ENCODE data around the gene TNIP1.

DNA sequence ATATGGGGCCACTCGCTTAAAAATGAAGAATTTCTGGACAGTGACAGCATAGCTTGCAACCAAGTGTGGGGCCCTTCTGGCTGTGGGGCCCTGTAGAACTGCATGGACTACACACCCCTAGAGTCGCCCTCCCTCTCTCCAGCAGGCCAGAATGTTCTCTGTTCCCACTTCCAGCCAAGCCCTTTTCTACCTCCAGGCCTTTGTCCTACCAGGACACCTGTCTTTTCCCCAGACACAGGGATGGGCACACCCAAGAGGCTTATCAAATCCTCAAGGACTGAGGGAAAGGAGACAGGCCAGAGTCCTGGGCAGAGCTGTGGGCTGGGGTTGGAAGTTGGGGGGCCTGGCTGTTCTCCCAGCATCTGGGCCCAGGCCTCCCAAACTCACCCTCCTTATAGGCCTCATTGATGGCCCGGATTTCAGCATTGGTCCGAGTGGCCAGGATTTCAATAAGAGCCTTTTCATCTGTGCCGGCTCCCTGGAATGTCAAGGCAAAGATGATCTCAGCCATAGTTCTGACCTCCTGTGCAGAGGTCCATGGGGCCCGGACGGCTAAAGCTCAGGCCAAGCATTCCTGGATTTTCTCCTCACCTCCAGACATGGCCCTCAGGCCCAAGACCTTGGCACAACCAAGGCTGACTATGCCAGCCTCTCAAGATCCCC is 38.2 kb upstream of the TNIP1 start:
- TF ChIP-seq, protein P1, sequence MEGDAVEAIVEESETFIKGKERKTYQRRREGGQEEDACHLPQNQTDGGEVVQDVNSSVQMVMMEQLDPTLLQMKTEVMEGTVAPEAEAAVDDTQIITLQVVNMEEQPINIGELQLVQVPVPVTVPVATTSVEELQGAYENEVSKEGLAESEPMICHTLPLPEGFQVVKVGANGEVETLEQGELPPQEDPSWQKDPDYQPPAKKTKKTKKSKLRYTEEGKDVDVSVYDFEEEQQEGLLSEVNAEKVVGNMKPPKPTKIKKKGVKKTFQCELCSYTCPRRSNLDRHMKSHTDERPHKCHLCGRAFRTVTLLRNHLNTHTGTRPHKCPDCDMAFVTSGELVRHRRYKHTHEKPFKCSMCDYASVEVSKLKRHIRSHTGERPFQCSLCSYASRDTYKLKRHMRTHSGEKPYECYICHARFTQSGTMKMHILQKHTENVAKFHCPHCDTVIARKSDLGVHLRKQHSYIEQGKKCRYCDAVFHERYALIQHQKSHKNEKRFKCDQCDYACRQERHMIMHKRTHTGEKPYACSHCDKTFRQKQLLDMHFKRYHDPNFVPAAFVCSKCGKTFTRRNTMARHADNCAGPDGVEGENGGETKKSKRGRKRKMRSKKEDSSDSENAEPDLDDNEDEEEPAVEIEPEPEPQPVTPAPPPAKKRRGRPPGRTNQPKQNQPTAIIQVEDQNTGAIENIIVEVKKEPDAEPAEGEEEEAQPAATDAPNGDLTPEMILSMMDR (IDR thresholded peaks at IDR 0.05; ENCODE audit: poor library complexity): no peak
- TF ChIP-seq EZH2phosphoT487 (IDR thresholded peaks at IDR 0.05; ENCODE audit: low read depth, severe bottlenecking, unreplicated experiment) (no peak), EZH2 (IDR thresholded peaks at IDR 0.05; ENCODE audit: borderline replicate concordance) (no peak)
